Panc1 (cell line): ENCODE data around the gene ATP1B3. TPM values are rescaled to one million over a fixed set of nuclear protein-coding genes. Genes with fewer than 3 reads are reported as not detected.
"Not testable (repeated sequence)": the region's sequence is repeated elsewhere in the genome, so short reads cannot be mapped to it uniquely, and the experiment has no call there.

Source experiments
- ATAC-seq: fragments of 200-7000 bp; cut with Tn5 transposase; 2 replicates; pipeline ENCODE4 v1.9.1; 2020; ENCODE audit warnings: mild to moderate bottlenecking, moderate library complexity
- BruUV-seq: library from RNA; stranded (reverse); fragments of 400-500 nt; replicated peaks from 2 replicates; lab custom pipeline; 2021; lab: Mats Ljungman, UMichigan
- CTCF ChIA-PET: fragments of 300-600 bp; sonication (Branson Sonifier 250); formaldehyde crosslinking; loops from one replicate; lab custom pipeline; 2022; ENCODE audit warnings: antibody characterized with exemption; lab: Charles Lee
- POLR2A ChIA-PET: fragments of 300-600 bp; sonication (Branson Sonifier 250); formaldehyde crosslinking; loops from one replicate; lab custom pipeline; 2022; ENCODE audit warnings: antibody characterized with exemption; lab: Charles Lee
- DNase-seq: peaks from one replicate; pipeline ENCODE4 v3.0.0-alpha.2; 2010; ENCODE audit warnings: low read depth, low spot score
- H3K27ac ChIP-seq: 2 replicates; pipeline ENCODE4 v1.5.1; 2011; ENCODE audit warnings: mild to moderate bottlenecking, low read length, inconsistent platforms
- H3K27me3 ChIP-seq: fragments of 200-500 bp; sonication (Bioruptor generic); 2 replicates; pipeline ENCODE4 v1.6.0; 2014; ENCODE audit warnings: low read length, inconsistent platforms; ENCODE audit not compliant: control insufficient read depth, insufficient read depth
- H3K36me3 ChIP-seq: fragments of 200-500 bp; sonication (Bioruptor generic); 2 replicates; pipeline ENCODE4 v1.5.1; 2014; ENCODE audit warnings: inconsistent platforms, mild to moderate bottlenecking, low read length, moderate library complexity; ENCODE audit not compliant: control insufficient read depth, insufficient read depth
- H3K4me1 ChIP-seq: 2 replicates; pipeline ENCODE4 v1.5.1; 2011; ENCODE audit warnings: inconsistent platforms, mild to moderate bottlenecking, low read length, moderate library complexity; ENCODE audit not compliant: control insufficient read depth, insufficient read depth
- H3K4me3 ChIP-seq, 2 experiments: 2 replicates each; pipeline ENCODE4 v1.5.1; 2011 to 2012; ENCODE audit warnings: low read depth in 2 of 2, low read length in 2 of 2, mild to moderate bottlenecking in 2 of 2, inconsistent platforms in 1 of 2, moderate library complexity in 1 of 2
- H3K9me3 ChIP-seq: fragments of 200-500 bp; sonication (Bioruptor generic); 2 replicates; pipeline ENCODE4 v1.5.1; 2014; ENCODE audit warnings: low read depth, mild to moderate bottlenecking, inconsistent platforms, low read length, moderate library complexity; ENCODE audit not compliant: control insufficient read depth, insufficient read depth
- CTCF ChIP-seq: fragments of 450-650 bp; IDR thresholded peaks from 2 replicates; pipeline ENCODE4 v1.5.1; 2017; ENCODE audit warnings: mild to moderate bottlenecking
- POLR2AphosphoS5 ChIP-seq: IDR thresholded peaks from 2 replicates; pipeline ENCODE4 v1.6.1; 2012; ENCODE audit warnings: mild to moderate bottlenecking, low read depth, low read length, moderate library complexity
- SIN3A ChIP-seq: IDR thresholded peaks from 2 replicates; pipeline ENCODE4 v1.6.1; 2012; ENCODE audit warnings: low read depth, mild to moderate bottlenecking, low read length, moderate library complexity, borderline replicate concordance; ENCODE audit not compliant: insufficient read depth
- TCF7L2 ChIP-seq: IDR thresholded peaks from 2 replicates; pipeline ENCODE4 v1.6.1; 2011; ENCODE audit warnings: mild to moderate bottlenecking, low read depth, low read length, inconsistent platforms
- in situ Hi-C: cut with HindIII; loops from 2 replicates; pipeline ENCODE4 v1.10.0; 2016; ENCODE audit warnings: low sequenced_read_pairs, low pct_unique_long_range_greater_than_20kb
- intact Hi-C: fragments of 100-400 bp; cut with micrococcal nuclease; formaldehyde crosslinking; loops from one replicate; pipeline ENCODE4 v1.10.0; 2022; ENCODE audit not compliant: unreplicated experiment
- total RNA-seq: library from RNA; stranded (reverse); gene quantifications from one replicate; pipeline ENCODE4 v1.2.1, GENCODE V29; 2021; ENCODE audit not compliant: unreplicated experiment
- TF ChIP-seq, protein P1 (sequence below), 2 experiments: IDR thresholded peaks; 2 replicates each; pipeline ENCODE4 v1.6.1; 2011 to 2012; ENCODE audit warnings: low read depth in 2 of 2, control low read depth in 1 of 2, low read length in 1 of 2, mild to moderate bottlenecking in 1 of 2, moderate library complexity in 1 of 2; ENCODE audit not compliant: insufficient read depth in 1 of 2

ATP1B3 gene
- total RNA-seq, 1 experiment from 2014 or later: 201 TPM

GRCh38 chr3:141969711-141970110 lies 93.3 kb downstream of the ATP1B3 start:
- in situ Hi-C loops: no loop called here
- H3K9me3 ChIP-seq: no peaks in the 10 kb centered on the region
- no peak overlapping the region for H3K27ac ChIP-seq
- ATAC-seq: peak; percentile 42; the same call in 1 of the 2 replicates
- no peak for TF ChIP-seq TCF7L2
- TF ChIP-seq POLR2AphosphoS5: no peak
- no peak for TF ChIP-seq SIN3A
- no peaks in the 10 kb centered on the region for H3K36me3 ChIP-seq
- ChIA-PET POLR2A (no interaction called here), CTCF (no interaction called here)
- H3K4me3 ChIP-seq: no peak overlapping the region
- no peaks in the 10 kb centered on the region for H3K4me1 ChIP-seq
- BruUV-seq: no TSS peak
- DNase-seq: no peak
- H3K27me3 ChIP-seq: no peaks in the 10 kb centered on the region
- intact Hi-C loops: no loop called here

DNA sequence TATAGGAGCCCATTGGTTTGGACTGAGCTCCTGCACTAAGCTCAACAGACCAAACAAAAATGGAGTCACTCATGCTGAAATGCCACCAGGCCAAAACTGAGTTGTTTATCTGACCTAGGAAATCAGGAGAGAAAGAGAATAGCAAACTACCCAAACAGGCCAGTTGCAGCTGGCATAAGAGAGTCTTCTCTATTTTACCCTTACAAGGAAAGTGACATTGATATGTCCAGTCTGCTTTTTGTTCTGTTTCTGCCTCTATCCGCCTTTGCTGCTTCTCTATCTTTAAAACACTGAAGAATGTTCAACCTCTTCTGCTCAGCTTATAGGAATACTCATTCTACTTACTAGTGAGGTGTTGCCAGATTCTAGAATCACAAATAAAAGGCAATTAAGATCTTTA lies 95.1 kb downstream of the ATP1B3 start:
- no peaks in the 10 kb centered on the region for H3K36me3 ChIP-seq
- no peak overlapping the region for H3K4me3 ChIP-seq
- BruUV-seq: no TSS peak
- ChIA-PET CTCF (no interaction called here), POLR2A (interaction anchor here (0.7 kb wide), 1 partner anchor 176 kb away, joined by 3 read pairs; no protein-coding TSS in a partner anchor)
- TF ChIP-seq SIN3A (no peak), CTCF (no peak), TCF7L2 (no peak), POLR2AphosphoS5 (no peak)
- TF ChIP-seq, protein P1, sequence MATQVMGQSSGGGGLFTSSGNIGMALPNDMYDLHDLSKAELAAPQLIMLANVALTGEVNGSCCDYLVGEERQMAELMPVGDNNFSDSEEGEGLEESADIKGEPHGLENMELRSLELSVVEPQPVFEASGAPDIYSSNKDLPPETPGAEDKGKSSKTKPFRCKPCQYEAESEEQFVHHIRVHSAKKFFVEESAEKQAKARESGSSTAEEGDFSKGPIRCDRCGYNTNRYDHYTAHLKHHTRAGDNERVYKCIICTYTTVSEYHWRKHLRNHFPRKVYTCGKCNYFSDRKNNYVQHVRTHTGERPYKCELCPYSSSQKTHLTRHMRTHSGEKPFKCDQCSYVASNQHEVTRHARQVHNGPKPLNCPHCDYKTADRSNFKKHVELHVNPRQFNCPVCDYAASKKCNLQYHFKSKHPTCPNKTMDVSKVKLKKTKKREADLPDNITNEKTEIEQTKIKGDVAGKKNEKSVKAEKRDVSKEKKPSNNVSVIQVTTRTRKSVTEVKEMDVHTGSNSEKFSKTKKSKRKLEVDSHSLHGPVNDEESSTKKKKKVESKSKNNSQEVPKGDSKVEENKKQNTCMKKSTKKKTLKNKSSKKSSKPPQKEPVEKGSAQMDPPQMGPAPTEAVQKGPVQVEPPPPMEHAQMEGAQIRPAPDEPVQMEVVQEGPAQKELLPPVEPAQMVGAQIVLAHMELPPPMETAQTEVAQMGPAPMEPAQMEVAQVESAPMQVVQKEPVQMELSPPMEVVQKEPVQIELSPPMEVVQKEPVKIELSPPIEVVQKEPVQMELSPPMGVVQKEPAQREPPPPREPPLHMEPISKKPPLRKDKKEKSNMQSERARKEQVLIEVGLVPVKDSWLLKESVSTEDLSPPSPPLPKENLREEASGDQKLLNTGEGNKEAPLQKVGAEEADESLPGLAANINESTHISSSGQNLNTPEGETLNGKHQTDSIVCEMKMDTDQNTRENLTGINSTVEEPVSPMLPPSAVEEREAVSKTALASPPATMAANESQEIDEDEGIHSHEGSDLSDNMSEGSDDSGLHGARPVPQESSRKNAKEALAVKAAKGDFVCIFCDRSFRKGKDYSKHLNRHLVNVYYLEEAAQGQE (IDR thresholded peaks at IDR 0.05; ENCODE audit: insufficient read depth in 1 of 2, low read depth in 2 of 2, low read length in 1 of 2): no peak
- ATAC-seq: no peak
- H3K27ac ChIP-seq: no peak overlapping the region
- intact Hi-C loops (no loop called here), in situ Hi-C loops (no loop called here)
- H3K9me3 ChIP-seq: no peaks in the 10 kb centered on the region
- no peaks in the 10 kb centered on the region for H3K27me3 ChIP-seq
- no peaks in the 10 kb centered on the region for H3K4me1 ChIP-seq
- no peak for DNase-seq

GRCh38 chr3:141972399-141972798 lies 96.0 kb downstream of the ATP1B3 start:
- TF ChIP-seq TCF7L2 (no peak), SIN3A (no peak)
- no TSS peak for BruUV-seq
- no peak overlapping the region for H3K27ac ChIP-seq
- no peaks in the 10 kb centered on the region for H3K9me3 ChIP-seq
- intact Hi-C loops (no loop called here), in situ Hi-C loops (no loop called here)
- H3K36me3 ChIP-seq: no peaks in the 10 kb centered on the region
- no peaks in the 10 kb centered on the region for H3K4me1 ChIP-seq
- DNase-seq (no peak), ATAC-seq (no peak)
- ChIA-PET POLR2A (no interaction called here), CTCF (no interaction called here)
- H3K27me3 ChIP-seq: no peaks in the 10 kb centered on the region
- no peak overlapping the region for H3K4me3 ChIP-seq

- POLR2A ChIA-PET, H3K27ac ChIP-seq, in situ Hi-C loops: not testable (repeated sequence)
Observed at GRCh38 chr3:141974777-141975176, 98.3 kb downstream of the ATP1B3 start.

More at GRCh38 chr3:141974777-141975176, 98.3 kb downstream of the ATP1B3 start:
- intact Hi-C loops, BruUV-seq, H3K9me3 ChIP-seq, ATAC-seq, CTCF ChIA-PET, H3K27me3 ChIP-seq, H3K4me1 ChIP-seq, H3K36me3 ChIP-seq, DNase-seq, H3K4me3 ChIP-seq: not testable (repeated sequence)
